Measurements from ENCODE around the gene TMEM38A. TPM values are rescaled to one million over a fixed set of nuclear protein-coding genes. Genes with fewer than 3 reads are reported as not detected.

Gene TMEM38A
- total and polyA plus RNA-seq, 4 donors: 3.1 to 6.2 (median 3.9) TPM

GRCh38 chr19:16618248-16618647 is 42.7 kb upstream of the TMEM38A start:
- Histone ChIP-seq H3K9me3 (ENCODE audit: control insufficient read depth in 4 of 4, low read length in 3 of 4) (no peaks in the 10 kb centered on the region), H3K9ac (ENCODE audit: low read depth in 1 of 2, low read length in 2 of 2) (no peak overlapping the region), H3K4me3 (ENCODE audit: low read depth in 1 of 3, low read length in 3 of 3) (no peak overlapping the region), H3K4me1 (ENCODE audit: control insufficient read depth in 4 of 4, insufficient read depth in 4 of 4, low read length in 3 of 4) (peaks cover 2 to 23% (median 11%) of the 10 kb centered on the region in 4 donors), H3K36me3 (ENCODE audit: control insufficient read depth in 4 of 4, insufficient read depth in 3 of 4, low read depth in 1 of 4, low read length in 3 of 4) (peaks cover 0 to 2% (median 0%) of the 10 kb centered on the region in 4 donors), H3K27ac (ENCODE audit: low read depth in 1 of 2, low read length in 2 of 2) (no peak overlapping the region), H3K27me3 (ENCODE audit: control insufficient read depth in 4 of 4, insufficient read depth in 4 of 4, low read length in 3 of 4) (no peaks in the 10 kb centered on the region)
- TF ChIP-seq HNF4G (IDR thresholded peaks at IDR 0.05) (no peak), SP1 (IDR thresholded peaks at IDR 0.05) (no peak), GABPA (IDR thresholded peaks at IDR 0.05 in 1 of 2, conservative IDR thresholded peaks at IDR 0.05 in 1 of 2) (no peak), FOXA2 (IDR thresholded peaks at IDR 0.05) (no peak), JUND (IDR thresholded peaks at IDR 0.05) (no peak), ATF3 (IDR thresholded peaks at IDR 0.05) (no peak), NR2F2 (IDR thresholded peaks at IDR 0.05) (no peak), EGR1 (IDR thresholded peaks at IDR 0.05; ENCODE audit: low read depth in 2 of 2) (no peak), TAF1 (conservative IDR thresholded peaks at IDR 0.05) (no peak), REST (IDR thresholded peaks at IDR 0.05) (no peak), FOXA1 (IDR thresholded peaks at IDR 0.05) (no peak), ZBTB33 (IDR thresholded peaks at IDR 0.05) (no peak), RAD21 (IDR thresholded peaks at IDR 0.05) (no peak), HNF4A (conservative IDR thresholded peaks at IDR 0.05) (no peak), RXRA (IDR thresholded peaks at IDR 0.05) (no peak), YY1 (IDR thresholded peaks at IDR 0.05) (no peak)
- TF ChIP-seq, protein P1, sequence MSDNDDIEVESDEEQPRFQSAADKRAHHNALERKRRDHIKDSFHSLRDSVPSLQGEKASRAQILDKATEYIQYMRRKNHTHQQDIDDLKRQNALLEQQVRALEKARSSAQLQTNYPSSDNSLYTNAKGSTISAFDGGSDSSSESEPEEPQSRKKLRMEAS (IDR thresholded peaks at IDR 0.05): no peak
- TF ChIP-seq, protein P2, sequence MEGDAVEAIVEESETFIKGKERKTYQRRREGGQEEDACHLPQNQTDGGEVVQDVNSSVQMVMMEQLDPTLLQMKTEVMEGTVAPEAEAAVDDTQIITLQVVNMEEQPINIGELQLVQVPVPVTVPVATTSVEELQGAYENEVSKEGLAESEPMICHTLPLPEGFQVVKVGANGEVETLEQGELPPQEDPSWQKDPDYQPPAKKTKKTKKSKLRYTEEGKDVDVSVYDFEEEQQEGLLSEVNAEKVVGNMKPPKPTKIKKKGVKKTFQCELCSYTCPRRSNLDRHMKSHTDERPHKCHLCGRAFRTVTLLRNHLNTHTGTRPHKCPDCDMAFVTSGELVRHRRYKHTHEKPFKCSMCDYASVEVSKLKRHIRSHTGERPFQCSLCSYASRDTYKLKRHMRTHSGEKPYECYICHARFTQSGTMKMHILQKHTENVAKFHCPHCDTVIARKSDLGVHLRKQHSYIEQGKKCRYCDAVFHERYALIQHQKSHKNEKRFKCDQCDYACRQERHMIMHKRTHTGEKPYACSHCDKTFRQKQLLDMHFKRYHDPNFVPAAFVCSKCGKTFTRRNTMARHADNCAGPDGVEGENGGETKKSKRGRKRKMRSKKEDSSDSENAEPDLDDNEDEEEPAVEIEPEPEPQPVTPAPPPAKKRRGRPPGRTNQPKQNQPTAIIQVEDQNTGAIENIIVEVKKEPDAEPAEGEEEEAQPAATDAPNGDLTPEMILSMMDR (IDR thresholded peaks at IDR 0.05; ENCODE audit: low read depth, low read length, missing input control): no peak
- DNase-seq (ENCODE audit: low spot score): no peak
- 94% methylated on average over 7 of the region's 7 CpGs for WGBS

All from liver (tissue), 9 donors.